HG03175 (cell line): ENCODE data around the gene PCSK7.
"Not testable (repeated sequence)": the region's sequence is repeated elsewhere in the genome, so short reads cannot be mapped to it uniquely, and the experiment has no call there.

Experiments used
- ATAC-seq: cut with Tn5 transposase; IDR thresholded peaks from one replicate; pipeline ENCODE4 v1.9.1; 2021; ENCODE audit warnings: mild to moderate bottlenecking, moderate library complexity; ENCODE audit not compliant: unreplicated experiment

PCSK7 gene

DNA sequence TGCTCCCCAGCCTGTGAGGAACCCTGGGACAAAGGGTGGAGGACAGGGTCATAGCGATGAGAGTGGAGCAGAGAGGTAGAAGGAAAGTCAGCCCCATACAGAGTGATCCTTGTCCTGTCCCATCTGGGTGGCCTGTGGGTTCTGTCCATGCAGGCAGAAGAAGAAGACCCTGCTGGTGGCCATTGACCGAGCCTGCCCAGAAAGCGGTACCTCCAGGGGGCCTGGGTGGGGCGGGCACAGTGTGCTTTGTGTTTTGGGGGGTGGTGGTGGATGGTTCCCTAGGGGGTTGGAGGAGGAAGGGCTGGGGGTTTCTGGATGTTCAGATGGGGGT is 45.5 kb downstream of the PCSK7 start:
- no peak for ATAC-seq

DNA sequence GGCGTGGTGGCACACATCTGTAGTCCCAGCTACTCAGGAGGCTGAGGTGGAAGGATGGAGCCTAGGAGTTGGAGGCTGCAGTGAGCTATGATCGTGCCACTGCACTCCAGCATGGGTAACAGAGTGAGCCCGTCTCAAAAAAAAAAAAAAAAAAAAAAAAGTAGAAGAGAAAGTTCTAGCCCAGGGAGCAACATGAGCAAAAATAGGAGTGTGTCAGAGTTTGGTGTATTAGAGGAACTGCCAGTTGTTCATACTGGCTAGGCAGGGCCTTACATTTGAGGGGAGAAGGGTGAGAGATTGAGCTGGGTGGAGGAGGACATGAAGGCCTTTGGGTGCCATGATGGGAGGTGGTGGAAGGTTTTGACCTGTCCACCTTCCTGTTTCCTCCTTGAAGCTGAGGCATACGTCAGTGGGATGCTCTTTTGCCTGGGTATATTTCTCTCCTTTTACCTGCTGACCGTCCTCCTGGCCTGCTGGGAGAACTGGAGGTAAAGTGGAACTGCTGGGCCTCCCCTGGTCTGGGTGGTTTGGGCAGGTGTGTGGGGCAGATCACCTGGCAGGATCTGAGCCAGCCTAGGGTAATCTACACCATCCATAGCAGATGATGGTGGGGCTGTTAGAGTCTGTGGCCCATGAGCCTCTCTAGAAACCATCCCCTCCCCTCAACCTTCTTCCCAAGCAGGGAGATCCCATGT is 46.0 kb downstream of the PCSK7 start:
- ATAC-seq = no peak

DNA sequence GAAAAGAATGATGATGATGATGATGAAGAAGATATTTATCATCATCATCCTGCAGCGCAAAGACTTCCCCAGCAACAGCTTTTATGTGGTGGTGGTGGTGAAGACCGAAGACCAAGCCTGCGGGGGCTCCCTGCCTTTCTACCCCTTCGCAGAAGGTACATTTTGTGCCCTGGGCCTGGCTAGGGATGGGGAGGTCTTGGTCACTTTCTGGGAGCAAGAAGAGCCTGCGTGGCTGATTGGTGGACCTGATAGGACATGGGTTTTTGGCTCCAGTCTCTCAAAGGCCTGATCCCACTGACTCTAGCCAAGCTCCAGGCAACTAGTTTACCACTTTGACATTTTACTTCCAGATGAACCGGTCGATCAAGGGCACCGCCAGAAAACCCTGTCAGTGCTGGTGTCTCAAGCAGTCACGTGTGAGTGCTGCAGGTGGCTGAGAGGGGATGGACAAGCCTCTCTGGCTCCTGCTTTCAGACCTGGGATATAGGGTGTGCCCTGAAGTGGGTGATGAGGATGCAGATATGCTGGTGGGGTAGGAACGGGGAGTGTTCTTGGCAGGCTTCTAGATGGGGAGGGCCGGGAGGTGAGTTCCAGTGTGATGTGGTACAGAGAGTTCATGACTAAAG is 48.0 kb downstream of the PCSK7 start:
- no peak for ATAC-seq

DNA sequence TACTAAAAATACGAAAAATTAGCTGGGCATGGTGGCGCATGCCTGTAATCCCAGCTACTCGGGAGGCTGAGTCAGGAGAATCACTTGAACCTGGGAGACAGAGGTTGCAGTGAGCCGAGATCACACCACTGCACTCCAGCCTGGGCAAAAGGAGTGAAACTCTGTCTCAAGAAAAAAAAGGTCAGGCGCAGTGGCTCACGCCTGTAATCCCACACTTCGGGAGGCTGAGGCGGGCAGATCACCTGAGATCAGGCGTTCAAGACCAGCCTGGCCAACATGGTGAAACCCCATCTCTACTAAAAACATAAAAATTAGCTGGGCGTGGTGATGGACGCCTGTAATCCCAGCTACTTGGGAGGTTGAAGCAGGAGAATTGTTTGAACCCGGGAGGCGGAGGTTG is 48.7 kb downstream of the PCSK7 start:
- not testable (repeated sequence) for ATAC-seq

DNA sequence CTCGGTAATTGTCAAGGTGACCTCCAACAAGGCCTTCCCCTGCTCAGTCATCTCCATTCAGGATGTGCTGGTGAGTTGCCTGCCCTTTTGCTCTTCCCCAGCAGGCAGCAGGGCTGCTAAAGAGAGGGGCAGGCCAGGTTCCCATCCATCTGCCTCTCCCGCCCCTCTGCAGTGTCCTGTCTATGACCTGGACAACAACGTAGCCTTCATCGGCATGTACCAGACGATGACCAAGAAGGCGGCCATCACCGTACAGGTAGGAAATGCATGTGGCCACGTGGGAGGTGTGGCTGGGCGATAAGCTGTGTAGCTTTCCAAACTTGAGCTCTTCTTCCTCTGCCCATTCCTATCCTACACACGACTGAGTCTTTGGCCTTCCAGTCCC is 49.3 kb downstream of the PCSK7 start:
- no peak for ATAC-seq

DNA sequence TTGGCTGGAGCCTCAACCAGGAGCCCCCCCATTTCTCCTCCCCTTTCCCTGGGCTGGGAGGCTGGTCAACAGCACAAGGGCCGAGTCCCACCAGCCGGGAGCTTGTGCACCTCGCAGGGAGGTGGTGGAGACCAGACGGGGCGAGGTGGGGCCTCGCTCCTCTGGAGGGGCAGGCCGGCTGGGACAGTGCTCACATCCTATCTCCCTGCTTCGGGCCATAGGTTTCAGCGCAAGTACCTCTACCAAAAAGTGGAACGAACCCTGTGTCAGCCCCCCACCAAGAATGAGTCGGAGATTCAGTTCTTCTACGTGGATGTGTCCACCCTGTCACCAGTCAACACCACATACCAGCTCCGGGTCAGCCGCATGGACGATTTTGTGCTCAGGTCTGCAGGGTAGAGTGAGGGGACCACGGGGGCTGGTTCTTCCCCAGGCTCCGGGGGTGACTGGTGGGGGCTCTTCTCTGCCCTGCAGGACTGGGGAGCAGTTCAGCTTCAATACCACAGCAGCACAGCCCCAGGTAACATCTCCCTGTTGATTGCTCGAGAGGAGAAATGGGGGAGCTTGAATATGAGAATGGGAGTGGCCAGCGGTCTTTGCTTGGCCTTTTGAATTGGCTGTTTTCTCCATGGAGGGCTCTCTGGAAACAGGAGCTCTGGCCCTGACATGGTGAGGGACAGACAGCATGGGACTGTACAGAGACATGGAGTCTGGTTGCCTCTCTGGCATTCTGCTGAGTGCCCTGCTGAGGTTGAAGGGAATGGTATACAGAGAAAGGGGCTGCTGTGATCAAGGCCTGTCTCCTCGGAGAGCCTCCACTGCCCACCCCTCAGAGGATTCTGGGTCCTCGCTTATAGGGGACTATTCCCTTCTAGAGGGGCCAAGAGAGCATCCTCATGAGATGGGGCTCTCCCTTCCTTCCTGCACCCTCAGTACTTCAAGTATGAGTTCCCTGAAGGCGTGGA is 50.0 kb downstream of the PCSK7 start:
- no peak for ATAC-seq

DNA sequence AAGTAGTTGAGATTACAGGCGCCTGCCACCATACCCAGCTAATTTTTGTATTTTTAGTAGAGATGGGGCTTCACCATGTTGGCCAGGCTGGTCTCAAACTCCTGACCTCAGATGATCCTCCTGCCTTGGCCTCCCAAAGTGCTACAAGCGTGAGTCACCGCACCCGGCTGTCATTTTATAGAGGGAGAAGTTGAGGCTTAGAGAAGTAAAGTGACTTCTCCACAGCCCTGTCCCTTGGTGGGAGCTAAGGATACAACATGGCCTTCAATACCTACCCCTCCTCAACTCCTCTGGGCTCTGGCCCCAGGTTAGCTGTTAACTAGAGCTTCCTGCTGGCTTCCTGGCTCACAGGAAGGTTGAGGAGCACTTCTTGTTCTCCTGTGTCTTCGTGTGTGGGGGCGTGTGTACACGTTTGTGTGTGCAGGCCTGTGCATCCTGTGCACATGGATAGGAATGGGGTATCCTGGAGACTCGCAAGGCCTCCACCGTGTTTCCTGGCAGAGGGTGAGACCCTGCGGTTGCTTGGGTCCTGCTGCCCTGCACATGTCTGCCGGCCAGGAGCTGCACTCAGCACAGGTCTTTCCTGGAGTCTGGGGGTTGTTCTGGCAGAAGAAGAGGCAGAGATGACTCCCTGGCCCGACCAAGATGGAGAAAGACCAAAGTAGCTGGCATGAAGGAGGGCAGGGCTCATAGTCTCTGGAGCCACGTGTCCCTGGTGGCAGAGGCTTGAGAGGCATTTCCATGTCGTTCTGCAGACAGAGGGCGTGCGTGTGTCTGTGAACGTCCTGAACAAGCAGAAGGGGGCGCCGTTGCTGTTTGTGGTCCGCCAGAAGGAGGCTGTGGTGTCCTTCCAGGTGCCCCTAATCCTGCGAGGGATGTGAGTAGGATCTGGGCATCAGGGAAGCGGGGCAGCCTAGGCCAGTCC is 51.0 kb downstream of the PCSK7 start:
- peak; percentile 30 for ATAC-seq

GRCh38 chr11:117180020-117180419 is 51.9 kb downstream of the PCSK7 start:
- no peak for ATAC-seq

- peak; percentile 36 for ATAC-seq
These were observed 52.5 kb downstream of the PCSK7 start for GRCh38 chr11:117179048-117179999.

DNA sequence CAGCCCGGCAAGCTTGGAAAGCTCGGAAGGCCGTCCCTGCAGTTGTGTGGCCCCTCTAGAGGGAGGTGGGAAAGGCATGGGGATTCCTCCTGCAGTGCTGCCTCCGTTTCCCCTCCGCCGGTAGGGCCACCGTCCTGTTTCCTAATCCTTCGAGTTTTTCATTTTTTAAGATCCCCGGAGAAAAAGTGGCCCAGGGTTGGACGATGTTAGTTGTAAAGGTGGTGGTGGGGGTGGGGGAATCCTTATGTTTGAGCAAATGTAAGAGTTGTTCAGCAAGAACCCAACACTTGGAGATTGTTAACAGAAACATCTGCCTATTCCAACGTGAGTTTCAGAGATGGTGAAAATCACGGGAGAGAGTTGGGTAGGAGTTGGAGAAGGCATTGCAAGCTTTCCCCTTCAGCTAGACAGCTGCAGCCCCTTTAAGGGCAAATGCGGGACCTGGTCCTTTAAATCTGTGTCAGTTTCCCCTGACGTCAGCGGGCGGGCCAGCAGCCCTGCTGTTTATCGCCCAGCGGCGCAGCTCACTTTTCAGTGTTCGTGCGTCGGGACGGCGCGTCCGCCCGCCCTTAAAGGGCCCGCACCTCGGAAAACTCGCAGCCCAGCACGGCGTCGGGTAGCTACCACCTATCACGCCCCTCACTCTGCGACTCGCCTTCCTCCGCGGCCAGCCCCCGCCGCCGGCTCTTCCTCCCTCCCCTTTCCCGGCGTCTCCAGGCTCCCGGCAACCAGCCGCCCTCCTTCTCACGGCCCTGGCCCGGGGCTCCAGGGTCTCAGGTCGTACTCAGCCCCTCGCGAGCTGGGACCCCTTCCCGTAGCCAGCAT is 53.5 kb downstream of the PCSK7 start, which contains the start of gene SIDT2:
Gene SIDT2 (plus strand): TSS at position 534 of the 825 bp plus-strand sequence. CDS start 521 bp downstream, outside the sequence.
- ATAC-seq = peak; percentile 91

- ATAC-seq = no peak
These were observed 54.2 kb downstream of the PCSK7 start for GRCh38 chr11:117177534-117178209.

GRCh38 chr11:117176186-117176585 is 55.7 kb downstream of the PCSK7 start:
- no peak for ATAC-seq

GRCh38 chr11:117175781-117176180 is 56.1 kb downstream of the PCSK7 start:
- ATAC-seq = no peak

DNA sequence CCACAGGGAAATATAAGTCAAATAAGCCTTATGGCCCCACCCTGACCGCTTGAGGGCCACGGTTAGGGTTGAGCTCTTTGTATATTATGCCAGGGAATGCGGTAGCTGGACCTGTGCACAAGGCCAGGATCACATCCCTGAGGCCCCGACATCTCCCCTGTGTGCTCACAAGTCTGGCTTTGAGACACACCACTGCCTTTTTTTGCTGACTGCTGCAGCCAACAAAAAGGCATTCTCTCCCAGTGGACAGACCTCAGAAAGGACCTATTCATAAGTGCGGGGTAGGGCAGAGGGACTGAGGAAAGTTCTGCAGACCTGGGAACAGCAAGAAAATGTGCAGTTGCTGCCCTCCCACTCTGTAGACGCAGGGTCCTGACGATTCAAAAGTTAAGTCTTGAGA is 56.8 kb downstream of the PCSK7 start:
- no peak for ATAC-seq

DNA sequence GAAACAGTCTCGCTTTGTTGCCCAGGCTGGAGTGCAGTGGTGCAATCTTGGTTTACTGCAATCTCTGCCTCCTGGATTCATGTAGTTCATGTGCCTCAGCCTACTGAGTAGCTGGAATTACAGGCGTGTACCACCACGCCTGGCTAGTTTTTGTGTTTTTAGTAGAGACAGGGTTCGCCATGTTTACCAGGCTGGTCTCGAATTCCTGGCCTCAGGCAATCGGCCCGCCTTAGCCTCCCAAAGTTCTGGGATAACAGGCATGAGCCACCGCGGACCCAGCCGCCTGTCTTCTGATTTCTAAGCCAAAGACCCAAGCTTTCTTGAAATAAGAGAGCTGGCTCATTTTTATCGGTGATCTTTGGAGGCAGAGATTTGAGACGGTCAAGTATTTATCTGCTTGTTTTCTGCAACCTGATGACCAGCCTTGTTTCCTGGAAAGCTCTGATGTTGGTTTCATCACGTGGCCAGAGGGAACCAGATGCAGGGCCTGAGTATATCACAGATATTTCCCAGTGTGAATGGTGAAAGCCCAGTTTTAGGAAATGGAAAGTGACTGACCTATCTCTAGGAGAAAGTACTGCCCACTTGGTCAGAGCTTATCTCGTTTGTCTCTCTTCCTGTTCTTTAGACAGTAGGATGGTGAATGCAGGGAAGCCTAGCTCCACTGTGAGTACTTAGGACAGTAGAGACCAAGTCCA is 59.0 kb downstream of the PCSK7 start:
- no peak for ATAC-seq

GRCh38 chr11:117171404-117172061 is 60.3 kb downstream of the PCSK7 start:
- no peak for ATAC-seq

GRCh38 chr11:117171007-117171403 is 60.9 kb downstream of the PCSK7 start:
- ATAC-seq = no peak
